ENCODE results near the gene PAXIP1.

Gene PAXIP1

DNA sequence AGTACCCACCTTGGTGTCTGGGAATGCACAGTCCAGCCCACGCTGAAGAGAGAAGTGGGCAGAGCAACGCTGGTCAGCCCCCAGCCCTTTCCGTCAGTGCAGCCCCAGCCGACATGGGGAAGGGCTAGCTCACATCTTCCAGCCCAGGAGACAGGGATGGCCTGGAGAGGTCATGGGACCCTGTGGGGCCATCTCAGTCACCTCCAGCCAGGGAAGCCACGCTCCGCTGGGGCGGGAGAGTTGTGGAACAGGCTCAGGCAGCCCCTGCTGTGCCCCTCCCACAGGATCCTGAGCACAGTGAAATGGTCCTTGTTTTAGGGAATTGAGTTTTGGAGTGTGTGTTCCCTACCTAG is 85.1 kb downstream of the PAXIP1 start:
- 0 out of 2 replicates have a peak, but pooled peaks cover 3% of the 10 kb centered on the region for H3K4me1 ChIP-seq (ENCODE audit: control insufficient read depth, low read length)
- TF ChIP-seq CTCF (IDR thresholded peaks at IDR 0.05; ENCODE audit: low read depth, low read length, poor library complexity, severe bottlenecking) (no peak), EZH2phosphoT487 (IDR thresholded peaks at IDR 0.05; ENCODE audit: borderline replicate concordance, low read length) (no peak)
- H3K4me2 ChIP-seq (ENCODE audit: low read length): no peak overlapping the region
- H3K27me3 ChIP-seq (ENCODE audit: control insufficient read depth, low read length): peaks cover 18% of the 10 kb centered on the region
- no peak overlapping the region for H3K4me3 ChIP-seq (ENCODE audit: low read length)
- no peaks in the 10 kb centered on the region for H3K79me2 ChIP-seq (ENCODE audit: control insufficient read depth, low read length)
- H3K9me3 ChIP-seq (ENCODE audit: control insufficient read depth, insufficient read depth, low read length): peaks cover 4% of the 10 kb centered on the region; the same call in 1 of the 2 replicates
- H3K27ac ChIP-seq (ENCODE audit: low read depth, low read length): no peak overlapping the region
- H3K9me2 ChIP-seq (replicated peaks; ENCODE audit: control insufficient read depth, low read length): no peaks in the 10 kb centered on the region
- H3K36me3 ChIP-seq (ENCODE audit: control insufficient read depth, low read length): no peaks in the 10 kb centered on the region
- H3F3A ChIP-seq (ENCODE audit: control insufficient read depth, insufficient read depth): no peaks in the 10 kb centered on the region
- no peaks in the 10 kb centered on the region for H4K20me1 ChIP-seq (ENCODE audit: control insufficient read depth, insufficient read depth, low read depth, low read length)

GRCh38 chr7:154916856-154917807 is 85.8 kb downstream of the PAXIP1 start:
- Histone ChIP-seq H3K36me3 (ENCODE audit: control insufficient read depth, low read length) (no peaks in the 10 kb centered on the region), H3K79me2 (ENCODE audit: control insufficient read depth, low read length) (no peaks in the 10 kb centered on the region), H3K27ac (ENCODE audit: low read depth, low read length) (no peak overlapping the region), H3K9me2 (replicated peaks; ENCODE audit: control insufficient read depth, low read length) (no peaks in the 10 kb centered on the region), H3F3A (ENCODE audit: control insufficient read depth, insufficient read depth) (no peaks in the 10 kb centered on the region), H3K4me3 (ENCODE audit: low read length) (no peak overlapping the region), H3K4me1 (ENCODE audit: control insufficient read depth, low read length) (0 out of 2 replicates have a peak, but pooled peaks cover 3% of the 10 kb centered on the region), H4K20me1 (ENCODE audit: control insufficient read depth, insufficient read depth, low read depth, low read length) (no peaks in the 10 kb centered on the region), H3K27me3 (ENCODE audit: control insufficient read depth, low read length) (peaks cover 18% of the 10 kb centered on the region), H3K4me2 (ENCODE audit: low read length) (no peak overlapping the region), H3K9me3 (ENCODE audit: control insufficient read depth, insufficient read depth, low read length) (no peaks in the 10 kb centered on the region)
- no peak for TF ChIP-seq EZH2phosphoT487 (IDR thresholded peaks at IDR 0.05; ENCODE audit: borderline replicate concordance, low read length)
- no peak for TF ChIP-seq CTCF (IDR thresholded peaks at IDR 0.05; ENCODE audit: low read depth, low read length, poor library complexity, severe bottlenecking)

GRCh38 chr7:154916381-154916780 is 86.5 kb downstream of the PAXIP1 start:
- H3K9me3 ChIP-seq (ENCODE audit: control insufficient read depth, insufficient read depth, low read length): no peaks in the 10 kb centered on the region
- TF ChIP-seq CTCF (IDR thresholded peaks at IDR 0.05; ENCODE audit: low read depth, low read length, poor library complexity, severe bottlenecking) (no peak), EZH2phosphoT487 (IDR thresholded peaks at IDR 0.05; ENCODE audit: borderline replicate concordance, low read length) (no peak)
- no peaks in the 10 kb centered on the region for H4K20me1 ChIP-seq (ENCODE audit: control insufficient read depth, insufficient read depth, low read depth, low read length)
- no peaks in the 10 kb centered on the region for H3K36me3 ChIP-seq (ENCODE audit: control insufficient read depth, low read length)
- H3K4me2 ChIP-seq (ENCODE audit: low read length): no peak overlapping the region
- no peaks in the 10 kb centered on the region for H3K79me2 ChIP-seq (ENCODE audit: control insufficient read depth, low read length)
- no peak overlapping the region for H3K4me3 ChIP-seq (ENCODE audit: low read length)
- H3K27me3 ChIP-seq (ENCODE audit: control insufficient read depth, low read length): peaks cover 18% of the 10 kb centered on the region
- no peaks in the 10 kb centered on the region for H3K9me2 ChIP-seq (replicated peaks; ENCODE audit: control insufficient read depth, low read length)
- no peak overlapping the region for H3K27ac ChIP-seq (ENCODE audit: low read depth, low read length)
- H3F3A ChIP-seq (ENCODE audit: control insufficient read depth, insufficient read depth): no peaks in the 10 kb centered on the region
- 0 out of 2 replicates have a peak, but pooled peaks cover 3% of the 10 kb centered on the region for H3K4me1 ChIP-seq (ENCODE audit: control insufficient read depth, low read length)
